ENCODE data around the gene LZIC.

DNA sequence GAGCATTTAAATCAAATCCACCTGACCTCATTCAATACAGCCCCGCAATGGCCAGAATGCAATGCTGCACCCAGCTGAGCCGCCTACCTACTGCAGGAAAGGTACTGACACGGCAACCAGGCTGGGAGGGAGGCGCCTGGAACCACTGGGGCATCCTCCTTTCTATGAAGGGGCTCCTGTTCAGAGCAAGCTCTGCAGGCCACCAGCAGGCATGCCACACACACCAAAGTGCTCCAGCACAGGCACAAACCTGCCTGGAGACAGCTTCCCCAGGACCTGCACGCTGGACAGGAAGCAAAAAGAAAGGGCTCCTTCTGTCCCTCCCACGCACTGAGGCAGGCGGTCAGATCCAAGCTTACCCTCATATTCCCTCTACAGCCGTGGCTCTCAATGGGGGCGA is 54.3 kb downstream of the LZIC start:
- TF ChIP-seq, protein P1, sequence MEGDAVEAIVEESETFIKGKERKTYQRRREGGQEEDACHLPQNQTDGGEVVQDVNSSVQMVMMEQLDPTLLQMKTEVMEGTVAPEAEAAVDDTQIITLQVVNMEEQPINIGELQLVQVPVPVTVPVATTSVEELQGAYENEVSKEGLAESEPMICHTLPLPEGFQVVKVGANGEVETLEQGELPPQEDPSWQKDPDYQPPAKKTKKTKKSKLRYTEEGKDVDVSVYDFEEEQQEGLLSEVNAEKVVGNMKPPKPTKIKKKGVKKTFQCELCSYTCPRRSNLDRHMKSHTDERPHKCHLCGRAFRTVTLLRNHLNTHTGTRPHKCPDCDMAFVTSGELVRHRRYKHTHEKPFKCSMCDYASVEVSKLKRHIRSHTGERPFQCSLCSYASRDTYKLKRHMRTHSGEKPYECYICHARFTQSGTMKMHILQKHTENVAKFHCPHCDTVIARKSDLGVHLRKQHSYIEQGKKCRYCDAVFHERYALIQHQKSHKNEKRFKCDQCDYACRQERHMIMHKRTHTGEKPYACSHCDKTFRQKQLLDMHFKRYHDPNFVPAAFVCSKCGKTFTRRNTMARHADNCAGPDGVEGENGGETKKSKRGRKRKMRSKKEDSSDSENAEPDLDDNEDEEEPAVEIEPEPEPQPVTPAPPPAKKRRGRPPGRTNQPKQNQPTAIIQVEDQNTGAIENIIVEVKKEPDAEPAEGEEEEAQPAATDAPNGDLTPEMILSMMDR (conservative IDR thresholded peaks at IDR 0.05; ENCODE audit: low read depth, low read length), result no peak
- TF ChIP-seq EZH2 (IDR thresholded peaks at IDR 0.05; ENCODE audit: low read length, unreplicated experiment), result no peak
